Activated T-helper 1 cell treated with anti-CD3 and anti-CD28 coated beads, Interleukin-2, amount 50 U/mL, for 16 hours (primary cell): ENCODE measurements around the gene AFF3.

Source experiments
- DNase-seq, 2 donors: peaks; one replicate each; pipeline ENCODE4 v3.0.0-alpha.2; 2020; ENCODE audit warnings: low read depth in 1 of 2, low spot score in 1 of 2

Gene AFF3

GRCh38 chr2:100073110-100073509 is 69.3 kb downstream of the AFF3 start:
- DNase-seq, result no peak

GRCh38 chr2:100072503-100072902 is 69.9 kb downstream of the AFF3 start:
- no peak for DNase-seq

DNA sequence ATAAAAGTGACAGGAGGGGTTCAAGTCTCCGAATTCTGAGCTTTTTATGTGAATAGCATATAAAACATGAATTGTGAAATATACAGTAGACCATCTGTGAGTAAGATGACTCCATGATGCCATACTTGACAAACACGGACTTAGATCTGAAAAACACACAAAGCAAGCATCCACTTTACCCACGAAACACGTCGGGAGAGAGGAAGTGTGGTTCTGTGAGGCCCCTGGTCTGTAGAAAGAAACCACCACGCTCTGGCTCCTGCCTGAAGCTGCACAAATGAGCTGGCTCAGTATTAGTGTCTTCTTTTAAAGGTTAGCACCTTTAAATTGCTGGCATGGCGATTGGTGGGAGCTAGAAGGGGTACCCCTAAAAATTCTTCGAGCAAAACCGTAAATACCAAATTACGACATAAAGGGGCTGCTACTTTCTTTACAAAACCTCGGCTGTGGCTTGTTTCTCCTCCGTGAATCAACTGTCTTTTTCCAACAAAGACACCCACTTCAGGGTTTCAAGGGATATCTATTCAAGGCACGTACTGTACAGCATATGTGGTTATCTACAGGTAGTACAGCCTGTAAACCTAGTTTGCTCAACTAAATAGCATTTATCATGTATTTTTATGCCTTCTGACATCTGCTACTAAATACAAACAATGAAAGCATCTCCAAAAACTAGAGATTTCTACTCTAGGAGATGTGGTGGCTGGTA is 70.9 kb downstream of the AFF3 start:
- no peak for DNase-seq

DNA sequence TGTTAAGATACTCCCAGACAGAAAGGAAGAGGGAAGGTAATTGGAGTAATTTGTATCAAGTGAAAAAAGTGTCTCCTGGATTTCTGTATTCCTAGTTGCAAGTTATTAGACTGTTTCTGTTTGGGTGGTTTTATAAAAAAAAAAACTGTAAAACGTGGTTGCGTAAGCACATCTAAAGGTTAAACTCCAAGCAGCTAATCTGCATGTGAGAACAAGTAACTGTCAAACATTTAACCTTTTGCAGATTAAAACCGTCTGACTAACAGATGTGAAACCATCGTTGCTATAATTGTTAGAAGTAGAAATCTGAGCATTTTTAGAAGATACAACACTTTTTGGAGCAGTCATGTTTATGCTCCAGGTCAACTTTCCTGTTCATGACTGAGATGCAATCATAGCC is 72.3 kb downstream of the AFF3 start:
- no peak for DNase-seq

DNA sequence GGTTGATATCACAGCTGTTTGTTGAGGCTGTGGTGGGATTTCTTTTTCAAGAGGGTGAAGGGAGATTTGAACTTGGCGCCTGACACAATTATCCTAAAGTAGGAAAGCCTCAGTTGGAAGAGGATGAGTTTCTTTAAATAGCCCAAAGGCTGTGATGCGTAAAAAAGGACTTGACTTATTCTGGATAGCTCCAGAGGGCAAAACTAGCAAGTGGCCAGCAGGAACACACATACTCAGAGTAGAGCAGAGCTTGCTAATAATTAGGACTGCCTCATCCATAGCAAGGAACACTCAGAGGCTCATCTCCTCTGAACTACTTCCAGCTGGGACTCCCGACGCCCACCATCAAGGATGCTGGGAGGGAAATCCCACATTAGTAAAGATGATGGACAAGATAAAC is 74.0 kb downstream of the AFF3 start:
- DNase-seq, result no peak

DNA sequence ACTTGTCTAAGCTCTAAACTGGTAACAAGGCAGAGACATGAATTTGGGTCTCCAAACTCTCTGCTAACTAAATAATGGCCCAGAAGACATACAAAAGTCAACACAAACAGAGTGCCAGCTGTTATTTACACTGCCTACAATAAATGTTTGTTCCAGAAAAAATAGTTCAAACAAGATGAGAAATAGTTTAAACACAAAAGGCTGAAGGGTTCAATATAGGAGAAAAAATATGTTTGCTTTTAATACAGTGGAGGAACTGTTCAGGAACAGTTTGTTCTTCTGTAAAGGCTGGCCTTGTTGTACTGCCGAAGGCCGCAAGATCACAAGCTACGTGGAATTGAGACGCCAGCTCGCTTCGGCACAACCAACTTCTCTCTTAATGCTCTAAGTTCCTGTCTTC is 74.6 kb downstream of the AFF3 start:
- DNase-seq, result no peak

DNA sequence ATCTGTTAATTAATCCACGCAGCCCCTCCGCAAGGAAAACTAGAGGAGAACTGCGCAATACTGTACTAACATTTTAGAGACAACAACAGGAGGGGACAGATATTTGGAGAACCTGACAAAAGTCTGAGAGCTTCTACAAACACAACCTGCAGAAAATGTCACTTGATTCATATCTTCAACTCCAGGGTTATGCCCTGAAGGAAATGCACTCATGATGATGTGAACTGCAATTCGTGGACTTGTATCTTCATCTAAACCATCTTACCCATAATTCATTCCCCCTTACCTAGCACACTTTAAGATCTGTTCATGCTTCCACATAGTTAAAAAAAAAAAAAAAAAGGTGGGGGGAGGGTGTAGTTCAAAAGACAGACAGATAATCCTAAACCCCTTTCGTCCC is 75.5 kb downstream of the AFF3 start:
- DNase-seq, result no peak

- no peak for DNase-seq
Observed at GRCh38 chr2:100066246-100066645, 76.1 kb downstream of the AFF3 start.

DNA sequence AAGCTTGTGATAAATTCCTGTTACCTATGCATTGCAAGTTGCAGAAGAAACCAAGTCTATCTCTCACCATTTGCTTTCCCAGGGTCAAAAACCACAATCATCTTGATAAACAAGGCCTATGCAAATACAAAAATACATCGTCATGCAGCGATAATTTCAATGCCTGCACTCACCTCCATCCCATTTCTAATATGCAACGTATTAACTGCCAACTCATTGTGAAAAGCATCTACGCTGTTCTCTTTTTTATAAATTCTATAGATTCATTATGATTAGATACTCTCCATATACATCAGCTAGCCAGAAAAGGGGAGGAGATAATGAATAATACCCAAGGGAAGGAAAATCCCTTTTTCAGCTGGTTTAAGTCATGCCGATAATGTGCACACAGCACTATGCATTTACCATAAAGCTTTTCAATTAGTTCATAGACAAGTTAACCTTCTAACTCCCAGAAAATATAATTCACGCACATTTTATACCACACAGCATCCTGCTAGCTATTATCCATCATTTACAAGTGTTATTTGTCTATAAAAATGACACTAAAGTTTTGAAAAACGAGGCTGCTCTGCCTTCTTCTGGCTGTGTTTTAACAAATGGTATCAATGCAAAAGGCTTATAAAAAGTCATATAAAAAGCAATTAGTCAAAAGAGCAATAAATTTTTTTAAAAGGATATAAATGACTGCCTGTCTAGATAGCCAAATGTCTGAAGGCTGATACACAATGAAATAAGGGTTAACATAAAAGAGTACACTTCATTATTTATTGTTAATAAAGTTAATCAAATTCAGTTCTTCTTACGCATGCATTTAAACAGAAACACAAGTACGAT is 77.6 kb downstream of the AFF3 start:
- no peak for DNase-seq

DNA sequence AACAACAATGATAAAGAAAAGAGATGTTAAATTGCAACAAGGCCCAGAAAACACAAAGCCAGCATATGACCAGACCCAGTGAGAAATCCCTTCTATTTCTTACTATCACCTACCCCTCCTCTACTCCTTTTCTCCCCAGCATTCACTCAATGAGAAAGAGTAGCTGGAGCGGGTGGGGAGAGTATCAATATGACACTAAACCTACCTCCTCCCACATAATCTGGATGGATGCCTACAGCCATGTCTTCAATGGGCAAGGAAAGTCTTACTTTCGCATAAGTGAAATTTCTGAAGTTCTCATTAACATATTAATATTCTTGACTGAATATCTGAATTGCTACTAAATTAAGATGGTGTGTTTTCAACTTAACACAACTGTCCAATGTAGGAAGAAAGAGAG is 78.2 kb downstream of the AFF3 start:
- no peak for DNase-seq

- DNase-seq, result no peak
Observed at GRCh38 chr2:100063459-100063953, 78.9 kb downstream of the AFF3 start.

- no peak for DNase-seq
Observed at GRCh38 chr2:100062336-100062735, 80.1 kb downstream of the AFF3 start.

GRCh38 chr2:100060875-100061274 is 81.5 kb downstream of the AFF3 start:
- no peak for DNase-seq

DNA sequence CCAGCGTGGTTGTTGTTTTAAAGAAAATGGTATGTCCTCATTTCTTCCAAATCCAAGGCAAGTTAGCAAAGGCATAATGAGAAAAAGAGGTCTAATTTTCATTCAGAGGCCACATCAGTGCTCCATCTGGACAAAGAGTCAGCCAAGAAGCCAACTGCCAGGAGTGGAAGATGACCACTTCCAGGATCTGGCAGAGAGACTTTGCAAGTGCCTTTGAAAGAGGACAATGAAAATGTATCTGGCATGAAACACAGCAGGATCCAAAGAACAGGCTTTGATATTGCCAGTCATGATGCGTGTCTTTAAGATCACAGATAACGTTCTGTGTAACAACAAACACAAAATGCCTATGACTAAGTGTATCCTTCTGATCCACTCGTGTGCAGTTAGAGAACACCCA is 82.8 kb downstream of the AFF3 start:
- no peak for DNase-seq

- DNase-seq, result no peak
Observed at GRCh38 chr2:100057901-100058261, 84.5 kb downstream of the AFF3 start.

DNA sequence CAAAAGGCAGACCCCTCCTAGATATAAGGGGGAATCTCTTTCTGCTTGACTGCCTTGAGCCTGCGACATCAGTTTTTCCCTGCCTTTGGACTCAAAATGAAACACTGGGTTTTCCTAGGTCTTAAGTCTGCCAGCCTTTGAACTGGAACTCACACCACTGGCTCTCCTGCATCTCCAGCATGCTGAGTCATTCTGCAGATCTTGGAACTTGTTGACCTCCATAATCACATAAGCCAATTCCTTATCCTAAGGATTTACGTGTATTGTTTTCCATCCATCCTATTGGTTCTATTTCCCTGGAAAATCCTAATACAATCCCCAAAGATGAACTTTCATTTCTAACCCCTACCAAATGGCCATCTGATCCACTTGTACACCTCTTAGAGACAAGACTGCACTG is 88.0 kb downstream of the AFF3 start:
- no peak for DNase-seq

- DNase-seq, result no peak
Observed at GRCh38 chr2:100053087-100053885, 89.1 kb downstream of the AFF3 start.

- no peak for DNase-seq
Observed at GRCh38 chr2:100052650-100053049, 89.7 kb downstream of the AFF3 start.

DNA sequence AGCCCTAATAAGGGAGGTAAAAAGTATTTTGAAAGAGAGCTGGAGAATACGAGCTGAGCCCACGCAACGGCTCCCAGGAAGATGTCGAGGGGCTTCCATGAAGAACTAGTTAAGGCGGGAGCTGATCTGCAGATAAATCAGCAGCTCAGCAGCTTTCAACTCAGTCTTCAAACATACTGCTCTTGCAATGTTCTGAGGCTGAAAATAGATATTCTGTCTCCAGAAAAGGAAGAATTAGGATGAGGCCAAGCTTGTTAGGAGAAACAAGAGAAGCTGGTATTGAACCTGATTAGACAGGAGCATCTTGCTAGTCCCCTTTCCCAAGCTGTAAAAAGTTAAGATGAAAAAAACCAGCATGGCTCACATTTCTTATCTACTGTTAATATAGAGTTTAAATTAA is 91.1 kb downstream of the AFF3 start:
- no peak for DNase-seq

DNA sequence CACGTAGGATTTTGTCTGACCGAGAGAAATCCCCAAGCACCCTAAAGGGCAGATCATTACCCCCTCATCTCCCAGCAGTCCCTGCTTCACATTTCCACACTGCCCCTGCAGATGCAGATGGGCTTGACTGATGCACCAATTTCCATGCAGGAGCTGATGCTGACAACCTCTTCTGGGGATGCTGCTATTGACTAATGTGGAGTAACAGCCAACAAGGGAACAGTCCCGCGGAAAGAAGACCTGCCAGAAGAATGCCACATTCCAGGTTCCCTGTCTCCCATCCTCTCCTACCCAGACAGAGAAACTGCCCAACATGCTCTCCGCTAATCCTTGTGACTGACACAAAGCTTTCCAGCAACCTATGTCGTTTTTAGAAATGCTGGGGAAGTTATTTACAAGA is 91.7 kb downstream of the AFF3 start:
- no peak for DNase-seq

DNA sequence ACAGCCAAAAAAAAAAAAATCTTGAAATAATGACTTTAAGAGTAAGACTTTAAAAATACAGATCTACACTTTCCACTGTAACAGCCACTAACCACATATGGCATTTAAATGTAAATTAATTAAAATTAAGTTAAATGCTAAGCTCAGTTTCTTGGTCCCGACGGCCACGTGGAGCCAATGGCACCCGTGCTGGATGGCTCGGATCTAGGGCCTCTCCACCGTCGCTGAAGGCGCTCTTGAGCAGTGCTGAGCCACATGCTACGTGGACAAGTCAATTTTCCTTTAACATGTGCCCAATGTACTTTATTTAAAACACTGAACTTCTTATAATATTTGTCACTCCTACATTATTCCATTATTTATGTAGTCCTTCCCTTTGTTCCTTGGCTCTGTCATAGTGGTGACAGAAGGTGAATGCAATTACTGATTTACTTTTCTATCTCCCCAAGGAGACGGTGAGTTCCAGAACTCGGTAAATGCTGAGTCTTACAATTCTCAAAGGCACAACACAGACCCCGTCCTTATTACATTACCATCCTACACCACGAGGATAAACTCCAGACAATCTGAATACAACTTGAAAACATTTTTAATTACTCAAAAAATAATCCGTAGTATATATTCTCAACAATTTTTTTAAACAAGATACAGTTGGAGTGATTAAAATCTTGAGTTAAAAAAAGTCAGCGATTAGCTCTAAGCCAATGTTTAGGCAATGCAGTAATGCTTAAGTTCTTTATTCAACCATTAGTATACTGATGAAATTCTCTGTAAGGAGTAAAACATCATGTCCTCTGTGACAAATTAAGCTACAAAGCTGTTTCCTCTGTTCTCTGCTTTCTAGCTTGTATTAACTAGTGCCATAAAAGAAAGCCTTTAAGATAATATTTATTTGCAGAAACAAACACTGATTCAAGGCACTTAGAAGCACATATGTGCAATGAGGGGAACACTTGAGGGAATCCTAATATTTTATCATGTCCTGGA is 95.1 kb downstream of the AFF3 start:
- no peak for DNase-seq
